K562 (cell line): ENCODE measurements around the gene SSU72. TPM values are rescaled to one million over a fixed set of nuclear protein-coding genes. Genes with fewer than 3 reads are reported as not detected.

Experiments
- ATAC-seq: fragments of 200-7000 bp; cut with Tn5 transposase; 3 replicates; pipeline ENCODE4 v1.9.1; 2020; ENCODE audit warnings: moderate library complexity
- BruUV-seq: library from RNA; stranded (reverse); fragments of 400-500 nt; replicated peaks from 2 replicates; lab custom pipeline; 2021; lab: Mats Ljungman, UMichigan
- CTCF ChIA-PET: fragments of 300-600 bp; formaldehyde crosslinking; extraction: SDS; loops from one replicate; lab custom pipeline; 2021; ENCODE audit warnings: low intra/inter-chr PET ratio; lab: Yijun Ruan, JAX
- POLR2A ChIA-PET: fragments of 300-600, 350-650 bp; sonication (Branson Sonifier 250); formaldehyde crosslinking; extraction: SDS; loops from one replicate; lab custom pipeline; 2021; ENCODE audit warnings: antibody characterized with exemption, inconsistent platforms; lab: Yijun Ruan, JAX
- DNase-seq, 4 experiments: peaks; one replicate each; pipeline versions ENCODE4 v3.0.0 to v3.0.0-alpha.2; 2011 to 2018; ENCODE audit warnings: low spot score in 3 of 4, mixed read lengths in 3 of 4; ENCODE audit errors: extremely low read depth in 1 of 4
- FAIRE-seq: peaks from 2 replicates; lab custom pipeline; 2011; peaks lifted over from hg19 to GRCh38; lab: Jason Lieb, UNC
- H2AFZ ChIP-seq: 2 replicates; pipeline ENCODE4 v1.6.0; 2011; ENCODE audit warnings: low read depth, low read length, control low read depth, inconsistent platforms
- H3K27ac ChIP-seq: fragments of 200-600 bp; 3 replicates; pipeline ENCODE4 v1.8.0; 2011; ENCODE audit warnings: low read depth, mild to moderate bottlenecking, control low read depth, inconsistent platforms, low read length, moderate library complexity, mixed read lengths; ENCODE audit errors: extremely low read depth
- H3K27me3 ChIP-seq, 2 experiments: fragments of 300-600 bp in 1 of 2; 2 replicates in 1 of 2; 3 replicates in 1 of 2; pipeline versions ENCODE4 v1.6.0 to v1.8.0; 2011; ENCODE audit warnings: inconsistent platforms in 2 of 2, low read length in 2 of 2, mild to moderate bottlenecking in 1 of 2, mixed read lengths in 1 of 2, moderate library complexity in 1 of 2; ENCODE audit not compliant: control insufficient read depth in 2 of 2, insufficient read depth in 2 of 2
- H3K36me3 ChIP-seq: fragments of 300-600 bp; 3 replicates; pipeline ENCODE4 v1.8.0; 2011; ENCODE audit warnings: mild to moderate bottlenecking, low read length, inconsistent platforms; ENCODE audit not compliant: control insufficient read depth, insufficient read depth
- H3K4me1 ChIP-seq, 2 experiments: fragments of 200-600 bp in 1 of 2; replicated peaks in 1 of 2; 2 replicates in 1 of 2; 3 replicates in 1 of 2; pipeline versions ENCODE4 v1.5.1 to v1.8.0; 2011; ENCODE audit warnings: inconsistent platforms in 2 of 2, low read length in 2 of 2, mild to moderate bottlenecking in 1 of 2, mixed read lengths in 1 of 2, moderate library complexity in 1 of 2; ENCODE audit not compliant: control insufficient read depth in 2 of 2, insufficient read depth in 2 of 2
- H3K4me2 ChIP-seq: 2 replicates; pipeline ENCODE4 v1.6.1; 2011; ENCODE audit warnings: low read length, control low read depth, inconsistent platforms, mixed read lengths; ENCODE audit not compliant: insufficient read depth
- H3K4me3 ChIP-seq: fragments of 200-600 bp; sonication (generic), shearing (Covaris generic); 2 replicates; pipeline ENCODE4 v1.5.1; 2016; ENCODE audit warnings: control low read depth, inconsistent platforms
- H3K79me2 ChIP-seq: fragments of 200-600 bp; 3 replicates; pipeline ENCODE4 v1.8.0; 2011; ENCODE audit warnings: low read length, inconsistent platforms; ENCODE audit not compliant: control insufficient read depth, insufficient read depth
- H3K9ac ChIP-seq, 2 experiments: 2 replicates each; pipeline versions ENCODE4 v1.6.0 to v1.6.1; 2011; ENCODE audit warnings: low read depth in 2 of 2, low read length in 2 of 2, control low read depth in 1 of 2, inconsistent platforms in 1 of 2, mild to moderate bottlenecking in 1 of 2, mixed read lengths in 1 of 2; ENCODE audit not compliant: insufficient read depth in 1 of 2
- H3K9me1 ChIP-seq: one replicate; pipeline ENCODE4 v1.6.0; 2011; ENCODE audit warnings: inconsistent platforms, mild to moderate bottlenecking, low read length, moderate library complexity; ENCODE audit not compliant: control insufficient read depth, insufficient read depth
- H3K9me3 ChIP-seq: replicated peaks from 2 replicates; pipeline ENCODE4 v1.5.1; 2011; ENCODE audit warnings: low read depth, low read length, inconsistent platforms; ENCODE audit not compliant: control insufficient read depth, insufficient read depth
- H4K20me1 ChIP-seq: replicated peaks from 2 replicates; pipeline ENCODE4 v1.6.1; 2011; ENCODE audit warnings: low read length, inconsistent platforms, mixed read lengths; ENCODE audit not compliant: control insufficient read depth, insufficient read depth
- CBFA2T2 ChIP-seq: fragments of 450-650 bp; conservative IDR thresholded peaks from 2 replicates; pipeline ENCODE4 v1.6.1; 2017; ENCODE audit warnings: mild to moderate bottlenecking
- GTF2F1 ChIP-seq: IDR thresholded peaks from 2 replicates; pipeline ENCODE4 v1.6.1; 2011; ENCODE audit warnings: low read depth, low read length, improper control_type of control experiment
- HDGF ChIP-seq: fragments of 450-650 bp; IDR thresholded peaks from 2 replicates; pipeline ENCODE4 v1.6.1; 2016
- NFRKB ChIP-seq: fragments of 450-650 bp; IDR thresholded peaks from 2 replicates; pipeline ENCODE4 v1.6.1; 2016; ENCODE audit warnings: low read depth
- SMC3 ChIP-seq: conservative IDR thresholded peaks from 2 replicates; pipeline ENCODE4 v1.6.1; 2011; ENCODE audit warnings: low read depth, low read length, improper control_type of control experiment; ENCODE audit not compliant: insufficient read depth
- WGBS: fragments of 100-300 bp; shearing (Covaris generic); methylation state at CpG from one replicate; pipeline ENCODE4 v1.1.6; 2016; ENCODE audit warnings: low coverage, mixed read lengths; ENCODE audit not compliant: insufficient coverage; ENCODE audit errors: missing lambda C conversion rate; 5-methylcytosine and 5-hydroxymethylcytosine counted together
- in situ Hi-C: fragments of 300-500 bp; cut with MboI; formaldehyde crosslinking; loops from 4 replicates; pipeline ENCODE4 v1.15.0; 2018; ENCODE audit warnings: inconsistent platforms, mixed read lengths
- intact Hi-C: fragments of 100-400 bp; cut with micrococcal nuclease; formaldehyde crosslinking; loops from 2 replicates; pipeline ENCODE4 v1.14.2; 2022
- polyA plus RNA-seq, 8 experiments: library from polyadenylated mRNA; depleted of rRNA in 4 of 8; stranded (reverse) in 5 of 8; unstranded in 3 of 8; fragments of >200 nt; fragmentation: Nextera tagmentation in 2 of 8; fragmentation: Illumina TruSeq in 1 of 8; extraction: Ambion mirVana in 2 of 8; extraction: Trizol in 1 of 8; gene quantifications; 2 replicates each; pipeline versions ENCODE4 v1.2.1 to v1.2.3, GENCODE V29; 2011 to 2014; ENCODE audit warnings: inconsistent platforms in 1 of 8, missing spikeins in 1 of 8
- total RNA-seq, 7 experiments: library from RNA; depleted of rRNA in 6 of 7; stranded (reverse); fragments of >200 nt in 6 of 7; fragmentation: Illumina TruSeq in 2 of 7; extraction: Trizol in 2 of 7; gene quantifications; 2 replicates each; pipeline versions ENCODE4 v1.2.1 to v1.2.3, GENCODE V29; 2011 to 2021; ENCODE audit warnings: low replicate concordance in 1 of 7
- TF ChIP-seq, protein P1 (sequence below): fragments of 450-650 bp; IDR thresholded peaks from 2 replicates; pipeline ENCODE4 v1.7.1; 2018; ENCODE audit warnings: mild to moderate bottlenecking, low read depth; ENCODE audit not compliant: partially characterized antibody
- TF ChIP-seq, protein P2 (sequence below): sonication (generic); formaldehyde crosslinking; IDR thresholded peaks from 2 replicates; pipeline ENCODE4 v1.8.1; 2023; ENCODE audit warnings: mild to moderate bottlenecking, missing genetic modification reagents

SSU72 gene
- total and polyA plus RNA-seq, 9 of the 15 experiments (the other 6 are each of a cell fraction or from before 2014, with no cell fraction given) = 70.8 to 201 (median 94.6) TPM

- TF ChIP-seq, protein P1, sequence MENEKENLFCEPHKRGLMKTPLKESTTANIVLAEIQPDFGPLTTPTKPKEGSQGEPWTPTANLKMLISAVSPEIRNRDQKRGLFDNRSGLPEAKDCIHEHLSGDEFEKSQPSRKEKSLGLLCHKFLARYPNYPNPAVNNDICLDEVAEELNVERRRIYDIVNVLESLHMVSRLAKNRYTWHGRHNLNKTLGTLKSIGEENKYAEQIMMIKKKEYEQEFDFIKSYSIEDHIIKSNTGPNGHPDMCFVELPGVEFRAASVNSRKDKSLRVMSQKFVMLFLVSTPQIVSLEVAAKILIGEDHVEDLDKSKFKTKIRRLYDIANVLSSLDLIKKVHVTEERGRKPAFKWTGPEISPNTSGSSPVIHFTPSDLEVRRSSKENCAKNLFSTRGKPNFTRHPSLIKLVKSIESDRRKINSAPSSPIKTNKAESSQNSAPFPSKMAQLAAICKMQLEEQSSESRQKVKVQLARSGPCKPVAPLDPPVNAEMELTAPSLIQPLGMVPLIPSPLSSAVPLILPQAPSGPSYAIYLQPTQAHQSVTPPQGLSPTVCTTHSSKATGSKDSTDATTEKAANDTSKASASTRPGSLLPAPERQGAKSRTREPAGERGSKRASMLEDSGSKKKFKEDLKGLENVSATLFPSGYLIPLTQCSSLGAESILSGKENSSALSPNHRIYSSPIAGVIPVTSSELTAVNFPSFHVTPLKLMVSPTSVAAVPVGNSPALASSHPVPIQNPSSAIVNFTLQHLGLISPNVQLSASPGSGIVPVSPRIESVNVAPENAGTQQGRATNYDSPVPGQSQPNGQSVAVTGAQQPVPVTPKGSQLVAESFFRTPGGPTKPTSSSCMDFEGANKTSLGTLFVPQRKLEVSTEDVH = no peak
- TF ChIP-seq NFRKB = no peak
- TF ChIP-seq, all 486 proteins: peak for 2
Observed at GRCh38 chr1:1620433-1621139, 45.9 kb upstream of the SSU72 start (continued).

DNA sequence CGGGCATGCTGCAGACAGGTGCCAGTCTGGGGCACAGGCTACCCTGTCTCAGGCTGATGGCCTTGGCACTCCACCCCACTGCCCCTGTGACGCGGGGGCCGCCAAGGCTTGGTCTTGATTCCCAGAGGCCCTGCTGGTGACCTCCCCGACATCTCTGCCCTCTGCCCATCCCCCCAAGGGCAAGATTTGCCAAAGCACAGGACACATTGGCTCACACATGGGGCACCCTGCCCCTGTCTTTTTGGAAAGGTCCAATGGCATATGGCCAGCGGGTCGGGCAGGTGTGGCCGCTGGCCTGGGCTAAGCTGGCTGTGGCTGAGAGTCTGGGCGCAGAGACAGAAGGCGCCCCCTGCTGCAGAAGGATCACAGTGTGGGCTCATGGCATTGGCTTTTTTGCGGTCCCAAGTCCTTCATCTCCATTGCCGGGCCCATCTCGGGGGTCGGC lies 45.3 kb upstream of the SSU72 start:
- peak; percentile 50 to 71 (median 62) for DNase-seq
- 43% methylated on average over 14 of the region's 14 CpGs for WGBS
- ChIA-PET CTCF (interaction anchor here (1.7 kb wide), 1 partner anchor 46 kb away, joined by 5 read pairs; no protein-coding TSS in a partner anchor), POLR2A (interaction anchor here (0.6 kb wide), 1 partner anchor 244 kb away, joined by 3 read pairs; no protein-coding TSS in a partner anchor)
- BruUV-seq = no TSS peak
- H3K4me1 ChIP-seq = peaks cover 9 to 91% of the 10 kb centered on the region in 2 experiments; a peak in 3 of 5 replicates
- ATAC-seq = peak; percentile 46
- H2AFZ ChIP-seq = no peak overlapping the region
- no peaks in the 10 kb centered on the region for H3K27me3 ChIP-seq
- no peaks in the 10 kb centered on the region for H3K9me3 ChIP-seq
- in situ Hi-C loops (no loop called here), intact Hi-C loops (no loop called here)
- no peak overlapping the region for H3K4me2 ChIP-seq
- H3K9me1 ChIP-seq = no peaks in the 10 kb centered on the region
- no peak overlapping the region for H3K4me3 ChIP-seq
- peak overlapping the region in 1 of 2 experiments; percentile 78; a peak in 1 of 4 replicates for H3K9ac ChIP-seq
- peaks cover 14% of the 10 kb centered on the region for H3K79me2 ChIP-seq
- no peak overlapping the region for H3K27ac ChIP-seq
- H4K20me1 ChIP-seq = peaks cover 18% of the 10 kb centered on the region; the same call in 1 of the 2 replicates
- peaks cover 9% of the 10 kb centered on the region; the same call in 2 of the 3 replicates for H3K36me3 ChIP-seq
- FAIRE-seq = peak; percentile 58
- TF ChIP-seq GTF2F1 (no peak), CBFA2T2 (no peak), HDGF (no peak), SMC3 (peak; percentile 43; the same call in 1 of the 2 replicates)
- TF ChIP-seq, protein P2, sequence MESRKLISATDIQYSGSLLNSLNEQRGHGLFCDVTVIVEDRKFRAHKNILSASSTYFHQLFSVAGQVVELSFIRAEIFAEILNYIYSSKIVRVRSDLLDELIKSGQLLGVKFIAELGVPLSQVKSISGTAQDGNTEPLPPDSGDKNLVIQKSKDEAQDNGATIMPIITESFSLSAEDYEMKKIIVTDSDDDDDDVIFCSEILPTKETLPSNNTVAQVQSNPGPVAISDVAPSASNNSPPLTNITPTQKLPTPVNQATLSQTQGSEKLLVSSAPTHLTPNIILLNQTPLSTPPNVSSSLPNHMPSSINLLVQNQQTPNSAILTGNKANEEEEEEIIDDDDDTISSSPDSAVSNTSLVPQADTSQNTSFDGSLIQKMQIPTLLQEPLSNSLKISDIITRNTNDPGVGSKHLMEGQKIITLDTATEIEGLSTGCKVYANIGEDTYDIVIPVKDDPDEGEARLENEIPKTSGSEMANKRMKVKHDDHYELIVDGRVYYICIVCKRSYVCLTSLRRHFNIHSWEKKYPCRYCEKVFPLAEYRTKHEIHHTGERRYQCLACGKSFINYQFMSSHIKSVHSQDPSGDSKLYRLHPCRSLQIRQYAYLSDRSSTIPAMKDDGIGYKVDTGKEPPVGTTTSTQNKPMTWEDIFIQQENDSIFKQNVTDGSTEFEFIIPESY (CRISPR knock-in tag) = peak; percentile 74; the same call in 1 of the 2 replicates
